ENCODE measurements around the gene NLRP12. TPM values are rescaled to one million over a fixed set of nuclear protein-coding genes. Genes with fewer than 3 reads are reported as not detected.

NLRP12 gene
- total RNA-seq, 1 donor from 2014 or later: not detected

GRCh38 chr19:53810187-53810546, 13.9 kb downstream of the NLRP12 start:
- Histone ChIP-seq H3K36me3 (ENCODE audit: control insufficient read depth, insufficient read depth, low read length) (no peaks in the 10 kb centered on the region), H3K4me3 (ENCODE audit: low read depth, low read length) (no peak overlapping the region), H3K27me3 (ENCODE audit: control insufficient read depth, insufficient read depth, low read length) (no peaks in the 10 kb centered on the region)
- no peak for DNase-seq (ENCODE audit: low read depth)
- TF ChIP-seq, protein P1, sequence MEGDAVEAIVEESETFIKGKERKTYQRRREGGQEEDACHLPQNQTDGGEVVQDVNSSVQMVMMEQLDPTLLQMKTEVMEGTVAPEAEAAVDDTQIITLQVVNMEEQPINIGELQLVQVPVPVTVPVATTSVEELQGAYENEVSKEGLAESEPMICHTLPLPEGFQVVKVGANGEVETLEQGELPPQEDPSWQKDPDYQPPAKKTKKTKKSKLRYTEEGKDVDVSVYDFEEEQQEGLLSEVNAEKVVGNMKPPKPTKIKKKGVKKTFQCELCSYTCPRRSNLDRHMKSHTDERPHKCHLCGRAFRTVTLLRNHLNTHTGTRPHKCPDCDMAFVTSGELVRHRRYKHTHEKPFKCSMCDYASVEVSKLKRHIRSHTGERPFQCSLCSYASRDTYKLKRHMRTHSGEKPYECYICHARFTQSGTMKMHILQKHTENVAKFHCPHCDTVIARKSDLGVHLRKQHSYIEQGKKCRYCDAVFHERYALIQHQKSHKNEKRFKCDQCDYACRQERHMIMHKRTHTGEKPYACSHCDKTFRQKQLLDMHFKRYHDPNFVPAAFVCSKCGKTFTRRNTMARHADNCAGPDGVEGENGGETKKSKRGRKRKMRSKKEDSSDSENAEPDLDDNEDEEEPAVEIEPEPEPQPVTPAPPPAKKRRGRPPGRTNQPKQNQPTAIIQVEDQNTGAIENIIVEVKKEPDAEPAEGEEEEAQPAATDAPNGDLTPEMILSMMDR (IDR thresholded peaks at IDR 0.05; ENCODE audit: insufficient read depth, low read length, severe bottlenecking): no peak
- no peak for FAIRE-seq

GRCh38 chr19:53809518-53810186, 14.5 kb downstream of the NLRP12 start:
- FAIRE-seq: no peak
- Histone ChIP-seq H3K4me3 (ENCODE audit: low read depth, low read length) (no peak overlapping the region), H3K36me3 (ENCODE audit: control insufficient read depth, insufficient read depth, low read length) (no peaks in the 10 kb centered on the region), H3K27me3 (ENCODE audit: control insufficient read depth, insufficient read depth, low read length) (no peaks in the 10 kb centered on the region)
- TF ChIP-seq, protein P1 (IDR thresholded peaks at IDR 0.05; ENCODE audit: insufficient read depth, low read length, severe bottlenecking): no peak
- no peak for DNase-seq (ENCODE audit: low read depth)

DNA sequence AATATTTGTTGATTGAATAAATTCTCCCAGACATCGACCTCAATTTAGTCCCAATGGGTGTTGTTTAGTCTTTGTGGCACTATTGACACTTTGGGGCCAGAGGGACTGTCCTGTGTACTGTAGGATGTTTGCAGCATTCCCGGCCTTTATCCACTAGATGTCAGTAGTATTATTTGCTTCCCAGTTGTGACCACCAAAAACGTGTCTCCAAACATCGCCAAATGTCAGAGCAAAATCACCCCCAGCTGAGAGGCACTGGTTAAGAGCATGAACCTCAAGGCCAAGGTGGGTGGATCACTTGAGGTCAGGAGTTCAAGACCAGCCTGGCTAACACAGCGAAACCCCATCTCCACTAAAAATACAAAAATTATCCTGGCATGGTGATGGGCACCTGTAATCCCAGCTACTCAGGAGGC, 15.4 kb downstream of the NLRP12 start:
- Histone ChIP-seq H3K36me3 (ENCODE audit: control insufficient read depth, insufficient read depth, low read length) (no peaks in the 10 kb centered on the region), H3K27me3 (ENCODE audit: control insufficient read depth, insufficient read depth, low read length) (no peaks in the 10 kb centered on the region), H3K4me3 (ENCODE audit: low read depth, low read length) (no peak overlapping the region)
- DNase-seq (ENCODE audit: low read depth) (peak; percentile 34), FAIRE-seq (no peak)
- TF ChIP-seq, protein P1 (IDR thresholded peaks at IDR 0.05; ENCODE audit: insufficient read depth, low read length, severe bottlenecking): peak; percentile 57

GRCh38 chr19:53801257-53801656, 22.9 kb downstream of the NLRP12 start:
- no peak overlapping the region for H3K4me3 ChIP-seq (ENCODE audit: low read depth, low read length)
- H3K27me3 ChIP-seq (ENCODE audit: control insufficient read depth, insufficient read depth, low read length): no peaks in the 10 kb centered on the region
- no peak for DNase-seq (ENCODE audit: low read depth)
- FAIRE-seq: no peak
- TF ChIP-seq, protein P1 (IDR thresholded peaks at IDR 0.05; ENCODE audit: insufficient read depth, low read length, severe bottlenecking): no peak
- no peaks in the 10 kb centered on the region for H3K36me3 ChIP-seq (ENCODE audit: control insufficient read depth, insufficient read depth, low read length)

- Histone ChIP-seq H3K36me3 (ENCODE audit: control insufficient read depth, insufficient read depth, low read length) (no peaks in the 10 kb centered on the region), H3K4me3 (ENCODE audit: low read depth, low read length) (no peak overlapping the region), H3K27me3 (ENCODE audit: control insufficient read depth, insufficient read depth, low read length) (no peaks in the 10 kb centered on the region)
- TF ChIP-seq, protein P1 (IDR thresholded peaks at IDR 0.05; ENCODE audit: insufficient read depth, low read length, severe bottlenecking): no peak
- FAIRE-seq (no peak), DNase-seq (ENCODE audit: low read depth) (no peak)
Observed at GRCh38 chr19:53795019-53795418, 29.1 kb downstream of the NLRP12 start.

All from bronchial epithelial cell (primary cell).